Left cardiac atrium (tissue), 4 donors: ENCODE data around the gene PTK7. TPM values are rescaled to one million over a fixed set of nuclear protein-coding genes. Genes with fewer than 3 reads are reported as not detected.
"Not testable (repeated sequence)": the region's sequence is repeated elsewhere in the genome, so short reads cannot be mapped to it uniquely, and the experiment has no call there.

Experiments used
- ATAC-seq, 2 donors: fragments of 200-7000 bp; cut with Tn5 transposase; one replicate each; pipeline ENCODE4 v1.9.1; 2020; ENCODE audit warnings: mild to moderate bottlenecking in 2 of 2, moderate library complexity in 2 of 2
- DNase-seq: peaks from one replicate; pipeline ENCODE4 v3.0.0-alpha.2; 2020
- intact Hi-C, 2 donors: fragments of 100-400 bp; cut with DNase I; formaldehyde crosslinking; loops; one replicate each; pipeline versions ENCODE4 v1.14.1 to v1.15.1; 2022 to 2023
- total RNA-seq, 2 donors: library from RNA; stranded (reverse); fragmentation: NEBNext Ultra II Directional; extraction: Animal tissue kit (Norgen Biotek cat#: 25700); gene quantifications; one replicate each; pipeline ENCODE4 v1.2.1, GENCODE V29; 2021
- donor health status: DM: no; HTN: yes; CAD: no.
- donor health status: DM: no; HTN: yes; CAD: no; lungs with severe emphysema.
- donor health status: DM: yes; HTN: yes; CAD: no.
- donor health status: Dilated cardiomyopathy.

The PTK7 gene
- total RNA-seq, 2 donors from 2014 or later: 6.6 to 7.8 TPM

DNA sequence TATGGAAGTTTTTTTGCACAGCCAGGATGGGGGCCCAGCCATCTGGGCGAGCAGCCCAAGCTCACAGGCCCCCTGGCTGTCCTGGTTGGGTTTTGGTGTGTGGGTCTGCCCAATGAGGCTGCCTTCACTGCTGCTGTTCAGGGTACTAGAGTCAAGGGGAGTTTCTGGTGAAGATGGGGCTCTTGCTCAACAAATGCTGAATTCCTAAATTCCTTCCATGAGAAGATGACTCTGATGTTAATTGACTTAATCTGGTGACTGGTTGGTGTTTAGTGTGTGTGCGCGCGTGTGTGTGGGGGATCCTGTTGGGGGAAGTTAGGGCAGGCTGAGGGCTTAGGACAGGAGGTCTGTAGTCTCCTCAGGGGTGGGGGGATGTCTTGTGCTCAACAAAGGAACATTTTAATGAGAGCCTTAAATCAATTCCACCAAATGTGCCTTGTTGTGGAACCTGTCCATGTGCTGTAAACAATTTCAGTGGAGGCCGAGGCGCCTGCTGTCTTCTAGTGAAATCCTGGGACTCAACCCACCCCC is 1.9 kb downstream of the PTK7 start:
- ATAC-seq (no peak), DNase-seq (no peak)
- intact Hi-C loops: loop anchor here (10.0 kb wide), 1 partner anchor 57 kb away; no protein-coding TSS in a partner anchor

DNA sequence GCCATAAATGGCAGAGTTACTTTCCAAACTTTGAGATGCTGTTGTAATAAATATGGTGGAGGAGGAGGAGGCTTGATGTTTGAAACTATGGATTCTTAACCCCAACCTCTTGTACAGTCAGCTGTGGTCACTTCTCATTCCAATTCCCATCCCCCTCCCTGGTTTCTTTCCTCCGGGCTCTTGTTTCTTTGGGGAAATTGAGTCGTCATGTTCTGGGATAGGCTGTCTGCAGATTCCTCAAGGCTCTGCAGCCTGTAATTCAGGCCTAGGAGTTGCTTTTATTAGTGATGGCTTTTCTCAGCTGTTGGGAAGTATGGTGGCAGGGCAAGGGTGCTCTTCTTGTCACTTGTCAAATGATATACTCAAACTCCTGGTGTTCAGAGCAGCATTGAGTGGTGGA is 2.6 kb downstream of the PTK7 start:
- ATAC-seq: no peak

DNA sequence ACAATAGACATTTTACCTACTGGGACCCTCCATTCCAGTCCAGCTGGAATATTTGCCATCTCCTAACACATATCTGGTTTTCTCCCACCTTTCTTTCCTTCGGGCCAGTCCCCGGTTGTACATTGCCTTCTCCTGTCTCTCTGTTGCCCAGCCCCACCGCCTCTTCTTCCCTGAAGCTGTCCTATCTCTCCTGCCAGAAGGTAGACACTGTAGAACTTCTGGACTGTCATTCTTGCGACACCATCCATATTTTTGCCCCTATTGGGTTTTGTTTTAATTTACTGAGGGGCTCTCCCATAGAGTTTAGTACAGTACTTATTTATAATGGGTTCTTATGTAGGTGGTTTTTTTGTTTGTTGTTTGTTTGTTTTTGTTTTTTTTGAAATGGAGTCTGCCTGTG is 4.9 kb downstream of the PTK7 start:
- ATAC-seq (no peak), DNase-seq (no peak)
- intact Hi-C loops: no loop called here

More for the DNA sequence above, 2.6 kb downstream of the PTK7 start:
- DNase-seq: no peak
- intact Hi-C loops: loop anchor here (10.0 kb wide), 1 partner anchor 56 kb away; no protein-coding TSS in a partner anchor

DNA sequence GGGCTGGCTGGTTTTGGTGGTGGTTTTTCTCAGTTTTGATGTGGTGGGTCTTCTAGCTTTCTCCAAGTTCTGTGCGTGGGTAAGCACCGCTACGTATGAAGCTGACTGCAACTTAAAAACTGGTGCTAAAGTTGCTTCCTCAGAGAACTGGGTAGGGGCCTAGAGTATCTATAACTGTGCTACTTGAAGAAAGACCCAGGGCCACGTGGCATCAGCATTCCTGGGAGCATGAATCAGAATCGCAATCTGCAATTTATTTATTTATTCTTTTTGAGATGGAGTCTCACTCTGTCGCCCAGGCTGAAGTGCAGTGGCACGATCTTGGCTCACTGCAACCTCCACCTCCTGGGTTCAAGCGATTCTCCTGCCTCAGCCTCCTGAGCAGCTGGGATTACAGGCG is 5.8 kb downstream of the PTK7 start:
- ATAC-seq, DNase-seq, intact Hi-C loops: not testable (repeated sequence)

DNA sequence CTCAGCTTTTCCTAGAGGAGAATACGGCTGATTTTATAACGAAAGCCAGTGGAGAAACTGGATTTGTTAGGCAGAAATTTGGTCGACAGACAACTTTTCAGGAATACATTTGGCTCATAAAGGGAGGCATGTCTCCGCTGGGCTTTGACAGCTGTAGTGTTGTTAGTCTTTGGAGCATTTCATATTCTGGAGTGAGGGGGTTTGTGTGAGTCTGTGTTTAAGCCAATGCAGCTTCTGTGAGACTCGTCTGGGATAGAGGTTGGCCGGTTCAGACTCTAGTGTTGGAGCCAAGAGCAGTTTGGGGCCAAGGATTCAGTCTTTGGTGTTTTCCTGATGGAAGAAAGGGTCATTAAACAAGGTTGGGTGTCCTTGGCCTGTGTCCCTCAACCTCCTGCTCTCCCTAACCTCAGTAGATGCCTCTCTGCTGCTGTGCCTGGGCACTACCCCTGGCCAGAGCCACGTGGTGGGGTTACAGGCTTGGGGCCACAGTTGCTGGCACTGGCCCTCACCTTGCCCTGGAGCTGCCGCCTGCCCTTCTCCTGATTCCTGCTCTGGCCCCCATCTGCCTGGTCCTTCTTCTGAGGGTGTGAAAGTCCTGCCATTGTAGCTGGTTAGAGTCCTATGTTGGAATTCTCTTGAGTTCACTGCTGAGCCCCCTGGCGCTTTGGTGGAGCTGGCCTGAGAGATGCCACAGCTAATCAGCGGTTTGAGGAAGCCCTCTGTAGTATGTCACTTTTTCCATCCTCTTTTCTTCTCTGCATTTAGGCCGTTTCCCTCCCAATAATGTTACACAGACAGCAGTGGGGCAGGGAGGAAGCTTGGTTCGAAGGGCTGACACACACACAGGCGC is 6.9 kb downstream of the PTK7 start:
- DNase-seq (no peak), ATAC-seq (peak in 1 of 2 donors; percentile 15)
- intact Hi-C loops: no loop called here

DNA sequence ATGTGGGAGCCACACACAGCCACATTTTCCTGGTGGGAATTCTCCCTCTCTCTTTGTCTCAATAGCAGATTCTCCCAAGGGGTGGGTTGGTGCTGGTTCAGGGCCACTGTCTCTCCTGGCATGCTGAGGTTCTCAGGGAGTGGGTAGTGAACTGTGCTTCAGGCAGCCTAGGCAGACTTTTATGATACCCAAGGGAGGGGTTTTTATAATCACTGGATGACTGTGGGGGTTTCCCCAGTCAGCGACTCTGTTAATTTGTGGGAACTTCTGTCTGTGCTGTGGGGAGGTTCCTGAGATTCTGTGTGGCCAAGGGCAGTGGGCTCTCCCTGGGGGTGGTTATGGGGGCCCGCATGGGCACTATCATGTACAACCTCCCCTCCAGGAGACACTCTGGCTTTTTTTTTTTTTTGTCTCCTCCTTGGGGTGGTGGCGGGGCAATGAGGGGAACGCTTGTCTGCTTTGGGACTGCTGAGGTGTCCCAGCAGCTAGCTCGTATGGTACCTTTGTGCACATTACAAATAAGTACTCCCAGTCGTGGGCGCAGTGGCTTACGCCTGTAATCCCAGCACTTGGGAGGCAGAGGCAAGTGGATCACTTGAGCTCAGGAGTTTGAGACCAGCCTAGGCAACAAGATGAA is 10.0 kb downstream of the PTK7 start:
- DNase-seq: no peak
- intact Hi-C loops: no loop called here
- no peak for ATAC-seq

DNA sequence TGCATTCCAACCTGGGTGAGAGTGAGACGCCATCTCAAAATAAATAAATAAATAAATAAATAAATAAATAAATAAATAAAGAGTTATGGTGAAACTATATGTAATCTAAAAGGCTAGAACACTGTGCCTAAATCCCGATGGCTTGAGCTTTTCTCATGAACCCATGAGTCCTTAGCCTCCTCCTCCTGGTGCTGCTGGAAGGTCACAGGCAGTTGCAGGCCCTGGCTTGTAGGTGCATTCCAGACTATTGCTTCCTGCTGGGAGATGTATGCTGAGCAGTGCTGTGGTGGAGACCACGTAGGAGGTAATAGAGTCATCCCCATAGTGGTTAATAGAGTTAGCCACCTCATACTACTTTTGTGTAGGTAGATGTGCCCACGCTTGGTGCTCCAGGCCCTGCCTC is 12.5 kb downstream of the PTK7 start:
- intact Hi-C loops: no loop called here
- DNase-seq: no peak
- ATAC-seq: no peak

DNA sequence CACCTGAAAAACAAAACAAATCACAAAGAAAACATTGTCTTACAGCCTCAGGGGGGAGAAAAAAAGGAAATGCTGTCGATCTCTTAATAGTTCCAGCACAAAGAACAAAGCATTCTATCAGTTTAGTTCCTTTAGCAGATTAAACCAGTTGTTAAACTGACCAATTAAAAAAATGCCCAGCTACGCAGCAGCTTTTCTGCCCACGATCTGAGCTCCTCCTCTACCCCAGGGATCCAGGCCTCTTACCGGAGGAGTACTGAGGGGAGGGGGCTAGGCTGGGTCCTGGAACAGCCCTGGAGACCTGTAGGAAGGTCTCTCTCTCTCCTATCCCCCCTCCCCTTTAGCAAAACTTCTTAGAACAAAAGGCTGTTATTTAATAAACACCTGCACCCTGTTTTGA is 13.4 kb downstream of the PTK7 start:
- DNase-seq (no peak), ATAC-seq (no peak)
- intact Hi-C loops: no loop called here

DNA sequence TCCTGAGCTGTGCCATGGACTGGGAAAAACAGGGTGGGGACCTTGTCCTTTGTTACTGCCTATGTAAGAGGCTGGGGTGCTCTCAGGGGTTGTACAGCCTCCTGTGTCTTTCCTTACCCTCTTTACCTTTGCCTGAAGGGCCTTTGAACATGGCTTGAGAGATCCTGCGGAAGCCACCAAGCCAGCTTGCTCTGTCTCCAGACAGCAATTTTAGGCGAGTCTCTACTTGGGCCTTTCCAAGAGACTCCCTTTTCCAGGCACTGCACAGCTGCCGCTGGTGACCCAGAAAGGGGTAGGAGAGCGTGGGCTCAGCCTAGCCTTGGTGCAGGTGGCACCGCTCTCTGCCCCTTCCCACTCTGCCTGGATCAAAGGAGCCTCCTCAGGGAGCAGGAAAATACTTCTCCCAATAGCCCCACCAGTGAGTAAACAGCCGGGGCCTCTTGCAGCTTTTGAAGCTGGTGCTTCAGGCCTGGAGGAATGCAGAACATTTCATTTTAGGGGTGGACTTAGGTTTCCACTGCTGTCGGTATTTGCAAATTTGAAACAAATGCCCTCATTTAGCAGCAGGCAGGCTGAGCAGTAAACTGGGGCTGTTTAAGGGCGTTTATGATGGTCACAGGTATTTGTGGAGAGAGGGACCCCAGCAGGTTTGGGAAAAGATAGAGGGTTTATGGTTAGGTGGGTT is 13.9 kb downstream of the PTK7 start:
- intact Hi-C loops: no loop called here
- DNase-seq (no peak), ATAC-seq (no peak)

DNA sequence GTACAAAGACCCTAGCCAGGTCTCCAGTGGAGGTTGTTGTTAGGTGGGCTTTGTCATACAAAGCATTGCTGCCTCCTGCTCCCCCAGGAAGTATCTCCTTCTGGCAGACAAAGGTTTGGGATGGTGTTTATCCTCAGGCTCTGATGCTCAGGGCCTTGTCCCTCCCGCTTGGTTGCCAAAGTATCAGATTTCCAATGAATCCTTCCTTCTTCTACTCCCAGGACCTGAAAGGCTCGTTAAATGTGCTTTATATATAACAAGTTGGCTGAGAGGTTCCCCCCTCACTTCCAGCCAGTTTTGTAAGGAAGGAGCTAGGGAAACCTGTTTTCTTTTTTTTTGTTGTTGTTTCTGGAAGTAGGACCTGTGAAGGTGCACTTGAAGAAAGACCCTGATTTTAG is 14.4 kb downstream of the PTK7 start:
- DNase-seq: no peak
- intact Hi-C loops: no loop called here
- no peak for ATAC-seq

DNA sequence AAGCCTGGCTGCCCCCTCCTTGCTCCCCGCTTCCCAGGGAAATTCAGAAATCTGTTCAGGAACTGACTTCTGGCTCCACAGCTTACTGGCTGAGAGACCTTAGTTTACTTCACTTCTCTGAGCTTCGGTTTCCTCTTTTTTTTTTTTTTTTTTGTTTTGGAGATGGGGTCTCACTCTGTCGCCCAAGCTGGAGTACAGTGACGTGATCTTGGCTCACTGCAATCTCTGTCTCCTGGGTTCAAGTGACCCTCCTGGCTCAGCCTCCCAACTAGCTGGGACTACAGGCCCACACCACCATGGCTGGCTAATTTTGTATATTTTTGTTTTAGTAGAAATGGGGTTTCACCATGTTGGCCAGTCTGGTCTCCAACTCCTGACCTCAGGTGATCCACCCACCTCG is 14.9 kb downstream of the PTK7 start:
- DNase-seq (no peak), ATAC-seq (no peak)
- intact Hi-C loops: no loop called here

DNA sequence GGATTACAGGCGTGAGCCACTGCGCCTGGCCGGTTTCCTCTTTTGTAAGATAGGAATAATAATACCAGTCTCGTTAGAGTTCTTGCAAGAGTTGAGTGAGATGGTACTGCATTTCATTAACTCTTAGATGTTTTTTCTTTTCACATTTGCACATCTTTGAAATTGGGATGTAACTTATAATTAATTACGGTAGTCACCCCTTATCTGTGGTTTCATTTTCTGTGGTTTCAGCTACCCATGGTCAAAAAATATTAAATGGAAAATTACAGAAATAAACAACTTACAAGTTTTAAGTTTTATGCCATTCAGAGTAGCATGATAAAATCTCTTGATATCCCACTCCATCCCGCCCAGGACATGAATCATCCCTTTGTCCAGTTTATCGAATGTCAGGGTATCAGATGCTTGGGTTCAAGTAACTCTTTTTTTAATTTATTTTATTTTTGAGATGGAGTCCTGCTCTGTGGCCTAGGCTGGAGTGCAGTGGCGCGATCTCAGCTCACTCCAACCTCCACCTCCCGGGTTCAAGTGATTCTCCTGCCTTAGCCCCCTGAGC is 15.4 kb downstream of the PTK7 start:
- intact Hi-C loops: no loop called here
- no peak for DNase-seq
- ATAC-seq: no peak

DNA sequence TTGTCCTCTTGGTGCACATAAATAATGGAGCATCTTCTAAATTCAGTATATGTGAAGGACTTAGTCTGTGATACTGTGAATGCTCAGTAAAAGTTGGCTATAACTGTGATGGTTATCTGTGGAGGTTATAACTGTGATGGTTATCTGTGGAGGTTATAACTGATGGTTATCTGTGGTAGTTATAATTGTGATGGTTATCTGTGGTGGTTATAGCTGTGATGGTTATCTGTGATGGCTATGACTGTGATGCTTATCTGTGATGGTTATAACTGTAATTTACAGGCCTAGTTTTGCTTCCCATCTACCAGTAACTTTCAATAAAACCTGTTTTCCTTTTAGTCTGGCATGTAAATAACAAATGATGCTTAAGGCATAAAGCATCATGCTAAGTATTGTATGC is 16.5 kb downstream of the PTK7 start:
- DNase-seq (no peak), ATAC-seq (no peak)
- intact Hi-C loops: no loop called here

DNA sequence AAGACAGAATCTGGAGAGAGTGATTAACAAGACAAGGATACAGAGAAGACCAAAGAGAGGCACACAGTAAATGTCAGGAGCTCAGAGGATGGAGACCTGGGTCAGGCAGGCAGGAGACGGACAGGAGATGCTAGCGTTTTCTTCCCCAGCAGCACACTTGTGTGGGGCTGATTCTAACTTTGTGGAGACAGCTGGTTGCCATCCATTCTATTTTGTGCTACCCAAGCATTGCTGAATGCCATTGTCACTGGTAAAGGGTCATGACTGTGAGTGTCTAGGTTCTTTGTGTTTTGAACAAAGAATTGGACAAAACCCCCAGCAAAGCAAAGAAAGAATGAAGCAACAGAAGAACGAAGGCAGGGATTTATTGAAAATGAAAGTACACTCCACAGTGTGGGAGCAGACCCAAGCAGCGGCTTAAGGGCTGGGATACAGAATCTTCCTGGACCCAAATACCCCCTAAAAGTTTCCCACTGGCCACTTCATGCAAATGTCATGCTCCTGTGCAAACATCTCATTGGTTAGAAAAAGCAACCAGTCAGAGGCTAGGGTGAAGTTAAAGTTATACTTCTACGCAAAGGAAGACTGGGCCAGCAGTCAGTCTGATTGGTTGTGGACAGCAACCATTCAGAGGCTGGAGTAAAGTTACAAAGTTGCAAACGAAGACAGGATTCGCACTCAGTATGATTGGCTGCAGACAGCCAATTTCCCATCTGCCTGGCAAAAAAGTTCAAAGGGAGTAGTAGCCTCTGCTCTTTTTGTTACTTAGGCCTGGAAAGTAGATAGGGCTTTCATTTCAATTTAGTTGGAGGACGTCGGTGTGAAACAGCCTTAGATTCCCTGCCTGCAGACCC is 17.5 kb downstream of the PTK7 start:
- ATAC-seq (peak; percentile 70 to 82), DNase-seq (no peak)
- intact Hi-C loops: no loop called here

DNA sequence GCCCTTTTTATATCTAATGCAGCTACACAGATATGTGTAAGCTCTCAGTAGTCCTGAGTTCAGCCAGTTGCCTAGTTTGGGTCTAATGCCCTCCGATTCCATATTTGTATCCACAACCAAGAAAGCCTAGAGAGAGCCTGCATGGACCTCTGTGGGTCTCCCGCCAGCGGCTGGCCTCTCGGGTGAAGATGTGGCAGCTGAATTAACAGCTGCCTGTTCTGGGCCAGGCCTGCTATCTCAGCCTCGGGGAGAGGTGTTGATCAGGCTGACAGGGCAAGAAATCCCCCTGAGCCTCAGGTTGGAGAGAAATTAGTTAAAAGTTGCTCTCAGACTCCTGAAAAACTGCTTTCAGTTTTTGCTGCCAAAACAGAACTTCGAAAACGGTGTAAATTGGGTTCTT is 19.8 kb downstream of the PTK7 start:
- no peak for DNase-seq
- peak in 1 of 2 donors; percentile 24 for ATAC-seq
- intact Hi-C loops: no loop called here

DNA sequence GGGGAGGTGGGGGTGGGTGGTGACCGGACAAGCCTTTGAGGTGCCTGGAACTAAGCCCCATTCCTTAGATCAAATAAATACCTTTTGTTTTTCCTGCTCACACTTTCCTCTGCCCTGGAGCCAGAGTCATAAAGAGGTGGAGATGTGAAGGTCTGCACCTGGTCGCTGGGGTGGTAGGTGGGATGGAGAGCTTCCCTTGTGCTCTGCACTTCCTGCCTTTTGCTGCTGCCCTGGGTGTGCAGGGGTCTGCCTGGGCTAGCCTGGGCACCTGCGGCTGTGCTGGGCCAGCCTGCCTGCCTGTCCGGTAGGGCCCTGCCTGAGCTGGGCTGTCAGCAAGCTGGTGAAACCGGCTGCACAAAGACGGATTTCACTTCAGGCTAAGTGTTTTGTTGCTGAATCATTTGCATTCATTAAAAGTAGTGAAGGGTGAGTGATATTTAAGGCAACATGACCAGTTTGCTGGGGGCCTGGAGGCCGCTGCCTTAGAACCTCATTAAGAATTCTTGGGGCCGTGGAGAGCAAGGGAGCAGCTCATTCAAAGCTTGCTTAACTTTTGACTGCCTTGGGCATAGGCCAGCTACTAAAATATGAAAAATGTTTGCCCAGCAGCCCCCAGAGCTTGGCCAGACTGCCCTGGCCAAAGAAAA is 20.5 kb downstream of the PTK7 start:
- ATAC-seq (peak; percentile 79 to 85), DNase-seq (no peak)
- intact Hi-C loops: no loop called here

DNA sequence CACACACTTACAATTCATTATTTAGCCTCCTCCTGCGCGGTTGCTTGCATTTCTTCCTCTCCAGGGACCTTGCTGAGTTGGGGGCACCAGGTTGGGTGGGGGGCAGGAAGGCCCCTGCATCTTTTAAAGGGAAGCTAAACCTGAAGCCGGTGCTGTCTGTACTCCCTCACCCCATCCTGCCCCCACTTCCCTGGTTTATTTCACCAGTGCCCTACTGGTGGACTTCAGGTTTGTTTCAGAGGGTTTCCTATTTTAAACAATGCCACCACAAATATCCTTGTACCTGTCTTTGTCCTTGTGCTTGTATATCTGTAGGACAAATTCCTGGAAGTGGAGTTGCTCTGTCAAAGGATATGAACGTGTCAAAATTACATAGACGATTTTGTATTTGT is 21.0 kb downstream of the PTK7 start:
- ATAC-seq: peak in 1 of 2 donors; percentile 17
- DNase-seq: no peak
- intact Hi-C loops: no loop called here

DNA sequence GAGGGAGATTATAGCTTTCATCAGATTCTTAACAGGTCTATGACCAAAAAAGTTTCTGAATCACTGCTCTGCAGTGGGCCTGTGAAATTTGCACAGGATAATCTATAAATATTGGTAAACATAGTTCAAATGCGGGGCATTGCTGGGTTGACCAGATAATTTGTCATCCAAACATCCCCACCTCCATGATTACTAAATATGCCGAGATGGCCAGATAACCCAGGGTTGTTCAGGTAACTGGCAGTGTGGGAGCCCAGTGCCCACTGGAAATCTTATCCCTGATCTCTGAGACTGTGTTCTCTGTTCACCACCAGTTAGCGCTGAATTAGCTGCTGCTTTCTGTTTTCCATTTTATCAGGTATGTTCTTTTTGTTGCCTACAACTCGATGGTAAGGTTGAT is 21.4 kb downstream of the PTK7 start:
- intact Hi-C loops: no loop called here
- ATAC-seq (no peak), DNase-seq (no peak)
